ENCODE measurements around the gene COPZ1. TPM values are rescaled to one million over a fixed set of nuclear protein-coding genes. Genes with fewer than 3 reads are reported as not detected.
"Not testable (repeated sequence)": the region's sequence is repeated elsewhere in the genome, so short reads cannot be mapped to it uniquely, and the experiment has no call there.

Gene COPZ1
- total and polyA plus RNA-seq, 8 donors: 14.6 to 133 (median 82.4) TPM

- Histone ChIP-seq H3K4me3 (peak overlapping the region; percentile 64 to 93 (median 72)), H3K9me3 (no peaks in the 10 kb centered on the region), H3K4me1 (peaks cover 43 to 69% (median 57%) of the 10 kb centered on the region in 4 donors), H3K27ac (peak overlapping the region; percentile 90 to 96 (median 93)), H3K36me3 (peaks cover 25 to 28% (median 27%) of the 10 kb centered on the region in 4 donors), H3K27me3 (no peaks in the 10 kb centered on the region)
- DNase-seq: no peak
- 0 to 1% (median 1%) methylated on average over 14 to 19 of the region's 19 CpGs for WGBS, 5 donors
- intact Hi-C loops (cut with DNase I; ENCODE audit: low total_unique reads): no loop called here
- TF ChIP-seq POLR2A (IDR thresholded peaks at IDR 0.05) (peak in 1 of 4 donors; percentile 54), CTCF (IDR thresholded peaks at IDR 0.05) (no peak)
Observed at GRCh38 chr12:54279227-54279631, 45.7 kb upstream of the COPZ1 start.

- 0 to 1% (median 0%) methylated on average over 37 to 49 of the region's 49 CpGs for WGBS, 5 donors
- Histone ChIP-seq H3K9me3 (no peaks in the 10 kb centered on the region), H3K4me3 (peak within 1 kb of the TSS; percentile 64 to 93 (median 72)), H3K4me1 (peaks cover 45 to 73% (median 62%) of the 10 kb centered on the region in 4 donors), H3K27ac (peak within 1 kb of the TSS; percentile 90 to 96 (median 93)), H3K36me3 (peaks cover 27 to 34% (median 30%) of the 10 kb centered on the region in 4 donors), H3K27me3 (no peaks in the 10 kb centered on the region)
- peak; percentile 100 for DNase-seq
- TF ChIP-seq CTCF (IDR thresholded peaks at IDR 0.05) (peak in 1 of 7 experiments; percentile 7), POLR2AphosphoS5 (IDR thresholded peaks at IDR 0.05) (peak; percentile 91 to 97 (median 96)), EP300 (IDR thresholded peaks at IDR 0.05) (no peak), POLR2A (IDR thresholded peaks at IDR 0.05) (peak in 2 of 4 donors; percentile 27 to 93)
- intact Hi-C loops (cut with DNase I; ENCODE audit: low total_unique reads): no loop called here
Observed at GRCh38 chr12:54279632-54280467, 45.1 kb upstream of the COPZ1 start, which contains the start of gene CBX5. Gene CBX5, minus strand, starts transcription at chr12:54280122. Its CDS starts 22,472 bp downstream, at chr12:54257650.

- Histone ChIP-seq H3K27me3 (no peaks in the 10 kb centered on the region), H3K36me3 (peaks cover 33 to 42% (median 37%) of the 10 kb centered on the region in 4 donors), H3K4me3 (peak within 1 kb of the TSS; percentile 64 to 93 (median 72)), H3K4me1 (peaks cover 46 to 77% (median 66%) of the 10 kb centered on the region in 4 donors), H3K27ac (peak within 1 kb of the TSS; percentile 90 to 96 (median 93)), H3K9me3 (no peaks in the 10 kb centered on the region)
- peak; percentile 96 to 100 for DNase-seq
- intact Hi-C loops (cut with DNase I; ENCODE audit: low total_unique reads): no loop called here
- TF ChIP-seq POLR2AphosphoS5 (IDR thresholded peaks at IDR 0.05): peak; percentile 97 to 99 (median 99)
- peak; percentile 16 for TF ChIP-seq EP300 (IDR thresholded peaks at IDR 0.05)
- no peak for TF ChIP-seq CTCF (IDR thresholded peaks at IDR 0.05)
- TF ChIP-seq POLR2A (IDR thresholded peaks at IDR 0.05): peak in 2 of 4 donors; percentile 97 to 98
- 0 to 1% (median 0%) methylated on average over 48 of the region's 48 CpGs for WGBS, 5 donors
Observed at GRCh38 chr12:54280468-54281260, 44.3 kb upstream of the COPZ1 start, which contains the start of gene HNRNPA1. Gene HNRNPA1, plus strand, starts transcription at chr12:54280726. Its CDS starts 82 bp downstream, at chr12:54280808.

- DNase-seq; H3K27me3 ChIP-seq; H3K9me3 ChIP-seq; intact Hi-C loops (cut with DNase I; ENCODE audit: low total_unique reads): not testable (repeated sequence)
- peaks cover 38 to 48% (median 43%) of the 10 kb centered on the region in 4 donors for H3K36me3 ChIP-seq
- WGBS, 5 donors: 0 to 1% (median 1%) methylated on average over 10 of the region's 10 CpGs
- peak overlapping the region; percentile 64 to 93 (median 72) for H3K4me3 ChIP-seq
- H3K27ac ChIP-seq: peak overlapping the region; percentile 80 to 96 (median 93)
- H3K4me1 ChIP-seq: peaks cover 52 to 77% (median 69%) of the 10 kb centered on the region in 4 donors
Observed at GRCh38 chr12:54281261-54281638, 43.7 kb upstream of the COPZ1 start.

- Histone ChIP-seq H3K4me1 (peaks cover 57 to 78% (median 72%) of the 10 kb centered on the region in 4 donors), H3K27ac (peak overlapping the region in 4 of 5 donors; percentile 91 to 96 (median 94)), H3K36me3 (peaks cover 43 to 52% (median 47%) of the 10 kb centered on the region in 4 donors), H3K4me3 (peak overlapping the region; percentile 64 to 93 (median 72))
- intact Hi-C loops (cut with DNase I; ENCODE audit: low total_unique reads); DNase-seq; H3K9me3 ChIP-seq; H3K27me3 ChIP-seq: not testable (repeated sequence)
- 4 to 13% (median 8%) methylated on average over 4 of the region's 4 CpGs for WGBS, 5 donors
Observed at GRCh38 chr12:54281694-54282093, 43.2 kb upstream of the COPZ1 start.

All from stomach (tissue), 9 donors.